ENCODE results near the gene PARD6A.

DNA sequence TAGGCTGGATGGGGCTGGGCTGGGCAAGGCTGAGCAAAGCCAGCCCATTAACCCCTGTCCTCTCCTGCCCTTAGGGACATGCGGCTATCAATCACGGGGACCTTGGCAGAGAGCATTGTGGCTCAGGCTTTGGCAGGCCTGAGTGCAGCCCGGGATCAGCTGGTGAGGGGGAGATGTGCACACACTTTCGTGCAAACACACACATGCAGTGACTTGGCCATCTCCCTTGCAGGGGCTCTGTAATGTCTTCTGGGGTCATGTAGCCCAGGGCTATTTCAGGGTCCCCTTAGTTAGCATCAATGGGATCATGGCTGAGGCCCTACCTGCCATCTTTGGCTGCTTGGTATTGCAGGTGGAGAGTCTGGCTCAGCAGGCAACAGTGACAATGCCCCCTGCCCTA, 8.9 kb upstream of the PARD6A start:
- TF ChIP-seq, protein P1, sequence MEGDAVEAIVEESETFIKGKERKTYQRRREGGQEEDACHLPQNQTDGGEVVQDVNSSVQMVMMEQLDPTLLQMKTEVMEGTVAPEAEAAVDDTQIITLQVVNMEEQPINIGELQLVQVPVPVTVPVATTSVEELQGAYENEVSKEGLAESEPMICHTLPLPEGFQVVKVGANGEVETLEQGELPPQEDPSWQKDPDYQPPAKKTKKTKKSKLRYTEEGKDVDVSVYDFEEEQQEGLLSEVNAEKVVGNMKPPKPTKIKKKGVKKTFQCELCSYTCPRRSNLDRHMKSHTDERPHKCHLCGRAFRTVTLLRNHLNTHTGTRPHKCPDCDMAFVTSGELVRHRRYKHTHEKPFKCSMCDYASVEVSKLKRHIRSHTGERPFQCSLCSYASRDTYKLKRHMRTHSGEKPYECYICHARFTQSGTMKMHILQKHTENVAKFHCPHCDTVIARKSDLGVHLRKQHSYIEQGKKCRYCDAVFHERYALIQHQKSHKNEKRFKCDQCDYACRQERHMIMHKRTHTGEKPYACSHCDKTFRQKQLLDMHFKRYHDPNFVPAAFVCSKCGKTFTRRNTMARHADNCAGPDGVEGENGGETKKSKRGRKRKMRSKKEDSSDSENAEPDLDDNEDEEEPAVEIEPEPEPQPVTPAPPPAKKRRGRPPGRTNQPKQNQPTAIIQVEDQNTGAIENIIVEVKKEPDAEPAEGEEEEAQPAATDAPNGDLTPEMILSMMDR (IDR thresholded peaks at IDR 0.05) = no peak
- TF ChIP-seq EP300 (IDR thresholded peaks at IDR 0.05) (no peak), POLR2A (IDR thresholded peaks at IDR 0.05) (no peak), POLR2AphosphoS5 (IDR thresholded peaks at IDR 0.05) (no peak)
